A673 (cell line): ENCODE data around the gene LCN15. TPM values are rescaled to one million over a fixed set of nuclear protein-coding genes. Genes with fewer than 3 reads are reported as not detected.

Experiments
- BruUV-seq: library from RNA; stranded (reverse); fragments of 400-500 nt; replicated peaks from 2 replicates; lab custom pipeline; 2021; lab: Mats Ljungman, UMichigan
- CTCF ChIA-PET: fragments of 300-600 bp; sonication (Branson Sonifier 250); formaldehyde crosslinking; loops from one replicate; lab custom pipeline; 2022; ENCODE audit warnings: antibody characterized with exemption; lab: Charles Lee
- POLR2A ChIA-PET: fragments of 300-600 bp; sonication (Branson Sonifier 250); formaldehyde crosslinking; loops from one replicate; lab custom pipeline; 2022; ENCODE audit warnings: antibody characterized with exemption; ENCODE audit not compliant: low non-redundant PET; lab: Charles Lee
- DNase-seq: peaks from one replicate; pipeline ENCODE4 v3.0.0-alpha.2; 2015; ENCODE audit warnings: low spot score
- H3K27ac ChIP-seq: fragments of 200-600 bp; sonication (generic); 2 replicates; pipeline ENCODE4 v1.5.1; 2016; ENCODE audit warnings: mixed run types, low read depth, mild to moderate bottlenecking, mixed read lengths, antibody characterized with exemption, low read length; ENCODE audit not compliant: poor library complexity, severe bottlenecking
- H3K27me3 ChIP-seq: fragments of 200-600 bp; sonication (generic); replicated peaks from 2 replicates; pipeline ENCODE4 v1.6.1; 2017; ENCODE audit warnings: mixed run types, low read depth, mild to moderate bottlenecking, mixed read lengths, antibody characterized with exemption, low read length; ENCODE audit not compliant: insufficient read depth, poor library complexity
- H3K36me3 ChIP-seq: fragments of 200-600 bp; sonication (generic); 2 replicates; pipeline ENCODE4 v1.6.1; 2016; ENCODE audit warnings: mixed run types, mild to moderate bottlenecking, mixed read lengths, antibody characterized with exemption, low read length; ENCODE audit not compliant: insufficient read depth, poor library complexity, severe bottlenecking
- H3K4me1 ChIP-seq: fragments of 200-600 bp; sonication (generic); 2 replicates; pipeline ENCODE4 v1.6.1; 2017; ENCODE audit warnings: mixed run types, mild to moderate bottlenecking, mixed read lengths, antibody characterized with exemption, low read length; ENCODE audit not compliant: insufficient read depth, poor library complexity, severe bottlenecking
- H3K4me3 ChIP-seq: fragments of 200-600 bp; sonication (generic); 2 replicates; pipeline ENCODE4 v1.5.1; 2016; ENCODE audit warnings: low read depth, mixed run types, mild to moderate bottlenecking, mixed read lengths, low read length; ENCODE audit not compliant: poor library complexity, severe bottlenecking
- H3K9me3 ChIP-seq: fragments of 200-600 bp; sonication (generic); 2 replicates; pipeline ENCODE4 v1.6.1; 2016; ENCODE audit warnings: mixed run types, low read depth, mild to moderate bottlenecking, mixed read lengths, antibody characterized with exemption, low read length; ENCODE audit not compliant: poor library complexity, severe bottlenecking
- EZH2 ChIP-seq: fragments of 200-600 bp; sonication (generic); IDR thresholded peaks from 2 replicates; pipeline ENCODE4 v1.6.1; 2017; ENCODE audit warnings: borderline replicate concordance, low read depth, mild to moderate bottlenecking, mixed read lengths, antibody characterized with exemption, low read length; ENCODE audit not compliant: poor library complexity, severe bottlenecking
- intact Hi-C: fragments of 100-400 bp; cut with micrococcal nuclease; formaldehyde crosslinking; loops from one replicate; pipeline ENCODE4 v1.10.0; 2022; ENCODE audit not compliant: unreplicated experiment
- total RNA-seq: library from RNA; stranded (reverse); gene quantifications from 2 replicates; pipeline ENCODE4 v1.2.3, GENCODE V29; 2021
- TF ChIP-seq, protein P1 (sequence below): fragments of 300-800, 200-600 bp; sonication (generic); conservative IDR thresholded peaks from 2 replicates; pipeline ENCODE4 v1.5.1; 2017; ENCODE audit warnings: low read depth, mild to moderate bottlenecking, antibody characterized with exemption, low read length, moderate library complexity, mixed read lengths

LCN15 gene
- total RNA-seq, 1 experiment from 2014 or later: not detected

- Histone ChIP-seq H3K27ac (no peak overlapping the region), H3K27me3 (no peaks in the 10 kb centered on the region), H3K36me3 (no peaks in the 10 kb centered on the region), H3K4me1 (peaks cover 4% of the 10 kb centered on the region), H3K4me3 (no peak overlapping the region), H3K9me3 (no peaks in the 10 kb centered on the region)
- intact Hi-C loops: no loop called here
- BruUV-seq: no TSS peak
- ChIA-PET POLR2A (no interaction called here), CTCF (no interaction called here)
- TF ChIP-seq, protein P1, sequence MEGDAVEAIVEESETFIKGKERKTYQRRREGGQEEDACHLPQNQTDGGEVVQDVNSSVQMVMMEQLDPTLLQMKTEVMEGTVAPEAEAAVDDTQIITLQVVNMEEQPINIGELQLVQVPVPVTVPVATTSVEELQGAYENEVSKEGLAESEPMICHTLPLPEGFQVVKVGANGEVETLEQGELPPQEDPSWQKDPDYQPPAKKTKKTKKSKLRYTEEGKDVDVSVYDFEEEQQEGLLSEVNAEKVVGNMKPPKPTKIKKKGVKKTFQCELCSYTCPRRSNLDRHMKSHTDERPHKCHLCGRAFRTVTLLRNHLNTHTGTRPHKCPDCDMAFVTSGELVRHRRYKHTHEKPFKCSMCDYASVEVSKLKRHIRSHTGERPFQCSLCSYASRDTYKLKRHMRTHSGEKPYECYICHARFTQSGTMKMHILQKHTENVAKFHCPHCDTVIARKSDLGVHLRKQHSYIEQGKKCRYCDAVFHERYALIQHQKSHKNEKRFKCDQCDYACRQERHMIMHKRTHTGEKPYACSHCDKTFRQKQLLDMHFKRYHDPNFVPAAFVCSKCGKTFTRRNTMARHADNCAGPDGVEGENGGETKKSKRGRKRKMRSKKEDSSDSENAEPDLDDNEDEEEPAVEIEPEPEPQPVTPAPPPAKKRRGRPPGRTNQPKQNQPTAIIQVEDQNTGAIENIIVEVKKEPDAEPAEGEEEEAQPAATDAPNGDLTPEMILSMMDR: no peak
- no peak for TF ChIP-seq EZH2
- no peak for DNase-seq
Measured at GRCh38 chr9:136734837-136735496, 29.4 kb downstream of the LCN15 start.

GRCh38 chr9:136733611-136734010 is 30.7 kb downstream of the LCN15 start:
- no TSS peak for BruUV-seq
- Histone ChIP-seq H3K4me1 (peaks cover 5% of the 10 kb centered on the region), H3K4me3 (no peak overlapping the region), H3K27ac (no peak overlapping the region), H3K9me3 (no peaks in the 10 kb centered on the region), H3K36me3 (no peaks in the 10 kb centered on the region), H3K27me3 (no peaks in the 10 kb centered on the region)
- ChIA-PET CTCF (no interaction called here), POLR2A (no interaction called here)
- DNase-seq: no peak
- intact Hi-C loops: no loop called here
- TF ChIP-seq, protein P1: no peak
- TF ChIP-seq EZH2: no peak

DNA sequence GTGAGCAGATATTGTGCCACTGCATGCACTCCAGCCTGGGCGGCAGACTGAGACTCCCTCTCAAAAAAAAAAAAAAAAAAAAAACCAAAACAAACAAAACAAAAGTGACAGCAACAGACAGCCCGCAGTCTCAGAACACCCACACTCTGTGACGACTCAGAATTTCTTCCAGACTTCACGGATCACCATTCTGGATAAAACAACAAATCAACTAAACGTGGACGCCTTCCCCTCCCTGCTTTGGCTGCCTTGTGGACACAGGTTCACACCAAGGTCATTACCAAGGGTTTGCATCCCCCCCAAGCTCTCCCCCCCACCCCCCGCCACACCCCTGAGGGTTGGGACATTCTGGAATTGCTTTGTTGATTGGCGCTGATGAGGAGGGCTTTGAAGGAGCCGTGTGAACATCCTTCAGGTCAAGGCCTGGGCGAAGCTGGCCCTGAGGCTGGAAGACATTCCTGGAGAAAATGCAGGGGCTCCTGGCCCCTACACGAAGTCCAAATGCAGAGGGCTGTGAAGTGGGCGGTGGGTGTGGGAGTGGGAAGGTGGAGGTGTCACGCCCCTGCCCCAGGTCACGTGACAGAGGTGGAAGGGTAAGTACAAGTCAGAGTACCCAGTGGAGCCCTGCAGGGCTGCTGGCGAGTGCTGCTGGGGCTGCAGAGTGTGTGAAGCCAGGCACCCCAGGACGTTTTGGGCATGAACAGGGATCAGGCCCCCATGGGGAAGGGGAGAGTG is 31.7 kb downstream of the LCN15 start:
- TF ChIP-seq, protein P1: no peak
- no peak for TF ChIP-seq EZH2
- intact Hi-C loops: no loop called here
- Histone ChIP-seq H3K4me1 (peaks cover 5% of the 10 kb centered on the region), H3K27me3 (no peaks in the 10 kb centered on the region), H3K4me3 (no peak overlapping the region), H3K36me3 (no peaks in the 10 kb centered on the region), H3K9me3 (no peaks in the 10 kb centered on the region), H3K27ac (no peak overlapping the region)
- ChIA-PET CTCF (no interaction called here), POLR2A (no interaction called here)
- no TSS peak for BruUV-seq
- DNase-seq: no peak
